HG03159 (cell line): ENCODE data around the gene ALCAM.

Experiments used
- ATAC-seq: cut with Tn5 transposase; IDR thresholded peaks from one replicate; pipeline ENCODE4 v1.9.1; 2021; ENCODE audit warnings: mild to moderate bottlenecking, moderate library complexity; ENCODE audit not compliant: unreplicated experiment

ALCAM gene

DNA sequence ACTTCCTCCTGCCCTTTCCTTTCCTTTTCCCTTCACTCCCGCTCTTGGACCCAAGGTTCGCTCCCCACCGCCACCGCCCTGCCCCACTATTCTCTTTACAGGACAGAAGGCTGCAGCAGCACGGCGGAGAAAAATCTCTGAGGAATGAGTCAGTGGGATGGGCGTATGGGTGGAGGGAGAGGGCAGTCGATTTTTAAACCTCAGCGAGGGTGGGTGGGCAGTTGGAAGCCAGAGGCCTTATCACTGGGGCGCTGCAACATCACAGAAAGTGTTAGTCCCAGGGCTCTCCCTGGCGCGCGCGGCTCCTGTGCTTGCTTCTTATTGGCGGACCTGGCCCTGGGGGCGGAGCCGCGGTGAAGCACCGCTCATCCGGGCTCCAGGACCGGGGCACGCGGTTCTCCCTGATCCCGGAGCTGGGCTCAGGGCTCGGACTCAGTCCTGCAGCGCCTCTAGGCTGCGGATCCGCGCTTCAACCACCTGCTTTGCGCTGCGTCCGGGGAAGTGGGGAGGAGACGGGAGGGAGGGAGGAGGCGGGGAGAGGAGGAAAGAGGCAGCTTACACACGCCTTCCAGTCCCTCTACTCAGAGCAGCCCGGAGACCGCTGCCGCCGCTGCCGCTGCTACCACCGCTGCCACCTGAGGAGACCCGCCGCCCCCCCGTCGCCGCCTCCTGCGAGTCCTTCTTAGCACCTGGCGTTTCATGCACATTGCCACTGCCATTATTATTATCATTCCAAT is at the start of gene ALCAM:
Gene ALCAM, plus strand, starts transcription at position 584 of the 737 bp plus-strand sequence.
- peak; percentile 52 for ATAC-seq

DNA sequence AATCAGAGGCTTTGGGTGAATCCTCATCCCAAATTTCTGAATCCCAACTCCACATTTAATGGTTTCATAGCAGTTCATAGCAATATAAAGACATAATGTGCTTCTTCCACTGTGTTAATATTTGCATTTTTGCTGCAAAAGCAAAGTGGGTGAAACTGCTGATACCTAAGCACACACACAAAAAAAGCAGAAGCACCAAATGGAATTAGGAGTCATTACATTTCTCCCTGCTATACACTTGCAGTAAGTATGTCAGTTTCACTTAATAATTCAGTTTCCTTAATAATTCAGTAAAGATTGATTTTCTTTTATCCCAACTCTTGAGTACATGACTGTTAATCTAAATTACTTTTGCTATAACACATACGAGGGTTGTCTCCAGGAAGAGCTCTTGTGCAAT is 48.9 kb upstream of the ALCAM start:
- no peak for ATAC-seq

DNA sequence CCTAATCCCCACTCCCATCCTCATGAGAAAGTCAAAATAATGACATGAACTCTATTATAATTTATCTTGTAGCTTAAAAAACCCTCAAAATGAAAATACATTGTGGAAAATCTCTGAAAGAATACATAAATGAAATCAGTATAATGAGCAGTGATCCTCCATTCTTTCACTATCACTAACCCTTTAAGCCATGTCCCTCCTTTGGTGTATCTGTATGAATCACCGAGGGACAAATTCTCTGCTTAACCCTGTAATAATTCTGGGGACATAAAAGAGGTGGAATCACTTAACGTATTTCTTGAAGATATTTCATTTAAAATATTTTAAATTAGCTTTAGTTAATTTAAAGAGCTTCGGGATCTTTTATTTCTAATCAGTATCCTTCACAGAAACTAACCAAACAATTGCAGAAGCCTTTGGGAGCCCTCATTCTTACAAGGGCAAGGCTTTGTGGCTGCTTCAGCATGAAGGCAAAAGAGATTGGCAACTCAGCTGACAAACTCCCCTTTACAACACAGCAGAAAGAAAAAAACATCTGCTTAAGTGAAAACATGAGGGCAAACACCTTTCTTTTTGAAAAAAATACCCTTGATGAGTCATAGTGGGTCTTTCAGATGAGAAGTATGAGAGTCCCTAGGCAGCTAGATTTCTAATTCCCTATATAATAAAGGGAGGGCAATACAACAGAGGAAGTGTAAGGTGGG is 44.0 kb upstream of the ALCAM start:
- peak; percentile 96 for ATAC-seq

DNA sequence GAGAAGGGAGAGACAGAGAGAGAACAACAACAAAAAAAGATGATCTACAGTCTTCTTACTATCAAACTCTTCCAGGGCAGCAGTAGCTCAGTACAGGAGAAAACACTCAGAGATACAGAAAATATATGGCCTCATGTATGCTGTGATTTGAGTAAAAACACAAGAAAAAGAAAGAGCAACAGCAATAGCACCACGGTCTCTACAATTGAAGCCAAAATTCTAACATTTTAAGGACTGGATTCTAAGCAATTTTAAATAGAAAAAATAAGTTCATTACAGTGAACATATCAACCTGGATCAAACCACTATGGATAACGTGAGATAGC is 43.5 kb upstream of the ALCAM start:
- no peak for ATAC-seq

DNA sequence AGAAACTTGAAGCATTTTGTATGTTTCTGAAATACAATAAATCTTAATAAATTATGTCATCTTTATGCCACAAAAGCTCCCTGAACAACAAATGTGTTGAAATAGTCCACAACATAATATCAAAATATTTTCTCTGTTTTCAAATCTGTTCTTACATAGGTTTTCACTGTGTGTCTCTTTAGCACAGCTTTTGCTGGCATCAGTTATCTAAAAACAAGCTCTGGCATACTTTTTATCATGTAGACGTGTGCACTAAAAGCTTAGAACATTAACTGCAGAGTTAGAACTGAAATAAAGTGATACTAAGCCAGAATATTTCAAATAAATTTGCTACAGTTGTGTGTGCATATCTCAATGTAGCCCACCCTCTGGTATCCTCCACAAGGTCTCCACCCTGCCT is 41.8 kb upstream of the ALCAM start:
- ATAC-seq = no peak

DNA sequence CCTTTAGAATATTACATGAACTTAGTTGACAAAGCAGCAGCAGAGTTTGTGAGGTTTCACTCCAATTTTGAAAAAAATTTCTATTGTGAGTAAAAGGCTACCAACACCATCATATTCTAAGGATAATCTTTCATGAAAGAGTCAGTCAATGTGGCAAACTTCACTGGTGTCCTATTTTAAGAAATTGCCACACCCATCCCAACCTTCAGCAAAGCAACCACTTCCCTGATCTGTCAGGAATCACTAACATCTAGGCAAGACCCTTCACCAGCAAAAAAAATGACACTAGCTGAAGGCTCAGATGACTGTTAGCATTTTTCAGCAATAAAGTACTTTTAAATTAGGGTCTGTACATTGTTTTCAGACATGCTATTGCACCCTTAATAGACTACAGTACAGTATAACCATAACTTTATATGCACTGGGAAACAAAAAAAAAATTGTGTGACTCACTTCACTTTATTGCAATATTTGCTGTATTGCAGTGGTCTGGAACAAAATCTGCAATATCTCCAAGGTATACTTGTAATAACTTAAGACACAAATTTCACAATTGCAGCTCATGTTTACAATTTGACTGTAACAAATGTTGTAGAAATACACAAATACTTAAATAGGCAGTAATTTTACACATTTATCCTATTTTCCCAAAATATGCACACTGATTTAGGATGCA is 38.9 kb upstream of the ALCAM start:
- no peak for ATAC-seq

DNA sequence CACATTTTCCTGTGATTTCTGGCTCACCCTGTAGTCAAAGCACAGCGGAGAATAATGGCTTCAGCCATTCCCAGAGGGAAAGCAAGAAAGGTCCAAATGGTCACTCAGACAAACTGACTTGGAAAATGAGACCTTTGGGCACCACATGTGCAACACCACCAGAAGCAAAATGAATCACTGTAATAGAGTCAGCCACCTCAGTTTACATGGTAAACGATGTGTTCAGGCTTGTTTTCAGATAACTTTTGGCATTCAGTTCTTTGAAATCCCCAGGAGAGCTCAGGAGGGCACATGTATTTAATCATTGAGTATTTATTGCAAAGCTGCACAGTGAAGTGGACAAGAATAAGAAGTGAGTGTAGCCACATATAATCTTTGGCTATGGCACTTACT is 38.4 kb upstream of the ALCAM start:
- no peak for ATAC-seq

DNA sequence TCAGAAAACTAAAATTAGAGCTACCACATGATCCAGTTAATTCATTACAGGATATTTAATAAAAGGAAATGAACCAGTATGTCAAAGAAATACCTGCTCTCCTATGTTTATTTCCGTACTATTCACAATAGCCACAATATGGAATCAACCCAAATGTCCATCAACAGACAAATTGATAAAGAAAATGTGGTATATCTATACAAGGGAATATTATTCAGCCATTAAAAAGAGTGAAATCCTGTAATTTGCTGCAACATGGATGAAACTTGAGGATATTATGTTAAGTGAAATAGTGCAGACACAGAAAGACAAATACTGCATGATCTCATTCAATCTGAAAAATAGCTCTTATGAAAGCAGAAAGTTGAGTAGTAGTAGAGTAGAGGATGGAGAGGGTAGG is 33.7 kb upstream of the ALCAM start:
- ATAC-seq = no peak

DNA sequence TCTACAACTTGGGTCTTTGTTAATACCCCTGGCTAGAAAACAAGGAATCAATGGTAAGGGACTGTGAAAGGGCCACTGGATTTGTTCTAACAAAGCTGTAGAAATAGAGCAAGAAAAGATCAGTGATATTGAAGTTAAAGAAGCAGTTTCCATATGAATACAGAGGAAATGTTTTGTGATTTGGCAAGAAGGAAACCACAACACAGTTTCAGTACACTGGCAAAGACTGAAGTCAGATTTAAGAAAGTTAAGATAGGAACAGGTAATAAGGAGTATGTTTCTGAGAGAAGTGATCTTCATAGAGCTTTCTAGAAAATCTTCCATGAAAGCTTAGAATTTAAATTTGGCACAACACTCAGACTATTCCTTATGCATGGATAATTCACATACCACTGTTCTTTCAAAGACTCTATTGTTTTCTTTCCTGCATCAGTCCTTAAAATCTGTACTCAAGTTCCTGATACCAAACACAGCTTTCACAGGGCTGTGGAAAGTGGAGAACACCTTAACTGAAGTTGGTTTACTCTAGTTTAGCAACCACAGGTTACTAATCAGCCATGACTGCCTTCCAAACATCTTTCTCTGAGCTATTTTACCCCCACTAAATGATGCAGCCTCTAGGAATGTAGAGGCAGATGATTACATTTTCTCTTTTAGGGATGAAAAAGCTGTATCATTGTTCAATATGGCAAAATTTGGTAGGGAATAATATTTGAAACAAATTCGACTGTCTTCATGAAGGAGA is 32.4 kb upstream of the ALCAM start:
- ATAC-seq = peak; percentile 72

DNA sequence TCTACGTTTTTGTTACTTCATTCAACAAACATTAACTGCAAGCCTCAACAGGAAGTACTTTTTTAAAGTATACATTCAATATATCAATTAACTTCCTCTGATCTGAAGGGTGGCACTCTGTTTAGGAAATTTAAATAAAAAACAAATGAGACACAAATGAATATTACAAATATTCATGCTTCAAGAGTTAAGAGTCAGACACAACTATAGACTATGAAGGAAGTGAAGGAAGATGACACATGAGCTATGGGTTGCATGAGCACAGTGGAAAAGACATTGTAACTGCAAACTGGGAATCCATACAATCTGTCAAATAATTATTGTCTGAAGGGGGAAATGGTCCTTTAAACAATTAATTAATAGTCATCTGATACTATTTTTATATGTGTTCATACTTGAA is 26.8 kb upstream of the ALCAM start:
- no peak for ATAC-seq

DNA sequence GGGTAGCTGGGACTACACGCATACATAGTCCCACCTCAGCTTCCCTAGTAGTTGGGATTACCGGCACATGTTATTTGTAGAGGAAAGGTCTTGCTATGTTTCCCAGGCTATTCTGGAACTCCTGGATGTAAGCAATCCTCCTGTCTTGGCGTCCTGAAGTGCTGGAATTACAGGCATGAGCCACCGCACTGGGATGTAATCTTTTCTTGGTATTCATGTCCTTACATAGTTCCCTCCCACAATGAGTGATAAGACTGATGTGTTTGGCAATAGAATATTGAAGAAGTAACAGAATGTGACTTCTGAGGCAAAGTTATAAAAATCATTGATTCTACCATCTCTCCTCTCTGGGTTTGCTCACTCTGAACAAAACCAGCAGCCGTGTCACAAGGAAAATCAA is 22.7 kb upstream of the ALCAM start:
- ATAC-seq = no peak

DNA sequence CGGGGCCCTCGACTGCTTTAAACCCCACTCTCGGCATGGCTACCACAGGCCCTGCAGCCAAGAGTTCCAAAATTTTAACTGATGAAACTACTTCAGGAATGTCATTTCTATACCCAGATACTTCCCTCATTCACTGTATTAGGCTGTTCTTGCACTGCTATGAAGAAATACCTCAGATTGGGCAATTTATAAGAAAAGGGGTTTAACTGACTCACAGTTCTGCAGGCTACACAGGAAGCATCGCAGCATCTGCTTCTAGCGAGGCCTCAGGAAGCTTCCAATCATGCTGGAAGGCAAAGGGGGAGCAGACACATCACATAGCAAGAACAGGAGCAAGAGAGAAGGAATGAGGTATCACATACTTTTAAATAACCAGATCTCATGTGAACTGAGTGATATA is 21.6 kb upstream of the ALCAM start:
- no peak for ATAC-seq

DNA sequence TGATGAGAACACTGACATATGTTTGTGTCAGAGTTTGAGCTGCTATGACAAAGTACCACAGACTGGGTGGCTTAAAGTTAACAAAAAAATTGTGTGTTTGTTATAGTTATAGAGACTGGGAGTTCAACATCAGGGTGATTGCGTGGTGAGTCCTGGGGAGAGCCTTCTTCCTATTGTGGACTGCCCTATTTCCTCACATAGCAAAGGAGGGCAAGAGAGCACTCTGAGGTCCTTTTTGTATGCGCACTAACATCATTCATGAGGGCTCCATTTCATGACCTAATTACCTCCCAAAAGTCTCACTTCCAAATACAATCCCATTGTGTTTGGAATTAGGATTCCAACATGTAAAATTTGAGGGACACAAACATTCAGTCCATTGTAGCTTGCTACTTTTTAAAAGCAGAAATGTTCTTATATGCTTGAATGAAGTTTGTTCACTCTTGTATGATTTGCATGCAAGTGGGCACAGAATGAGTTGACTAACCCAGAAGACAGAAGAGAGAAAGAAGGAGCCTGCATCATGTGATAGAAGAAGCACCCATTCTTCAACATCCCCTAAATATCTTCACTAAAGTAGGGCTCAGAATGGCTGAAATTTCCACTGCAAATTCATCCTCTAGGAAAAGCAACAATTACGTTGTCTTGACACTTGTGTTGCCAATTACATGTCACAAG is 18.9 kb upstream of the ALCAM start:
- ATAC-seq = peak; percentile 90

DNA sequence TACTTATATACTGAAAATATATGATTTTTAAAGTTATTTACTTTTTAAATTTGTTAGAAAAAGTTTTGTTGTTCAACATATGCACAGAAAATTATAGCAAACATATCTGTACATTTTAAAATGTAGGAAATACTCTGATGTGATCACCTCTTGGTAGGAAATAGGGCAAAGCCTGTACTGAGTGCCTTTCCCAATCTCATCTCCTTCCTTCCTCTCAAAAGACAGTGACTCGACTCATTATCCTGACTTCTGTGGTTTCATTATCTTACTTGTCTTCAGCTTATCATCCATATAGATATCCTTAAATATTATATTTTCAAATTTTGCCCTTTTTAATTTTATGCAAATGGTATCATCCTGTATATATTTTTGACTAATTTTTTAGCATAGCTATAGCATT is 18.4 kb upstream of the ALCAM start:
- no peak for ATAC-seq

DNA sequence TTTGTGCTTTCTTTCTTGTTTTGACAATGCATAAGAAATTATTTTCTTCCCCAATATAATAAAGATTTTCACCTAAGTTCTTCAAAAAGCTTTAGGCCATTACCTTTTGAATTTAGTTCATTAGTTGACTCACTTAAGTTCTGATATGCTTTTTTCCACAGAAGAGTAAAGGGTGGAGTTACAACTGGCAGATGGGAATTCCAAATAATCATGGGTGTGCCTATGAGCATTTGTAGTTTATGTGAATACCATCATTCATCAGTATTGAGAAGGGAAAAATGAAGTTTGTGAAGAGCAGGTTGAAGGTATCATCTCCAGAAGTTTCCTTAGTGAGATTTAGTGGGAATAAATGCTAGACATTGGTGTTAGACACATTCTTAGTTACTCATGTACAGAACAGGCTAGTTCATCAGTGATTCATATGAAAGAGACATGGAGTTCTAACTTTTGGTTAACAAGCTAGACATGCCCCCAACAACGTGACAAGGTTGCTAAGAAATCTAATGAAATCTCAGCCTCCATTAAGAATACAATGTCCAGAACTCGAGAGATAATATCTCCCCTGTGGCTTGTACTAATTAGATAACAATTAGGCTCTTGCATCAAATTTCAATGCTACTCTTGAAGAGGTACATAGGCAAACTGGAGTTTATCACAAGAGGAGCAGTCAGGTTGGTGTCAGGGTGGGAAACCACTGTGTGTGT is 16.9 kb upstream of the ALCAM start:
- no peak for ATAC-seq

DNA sequence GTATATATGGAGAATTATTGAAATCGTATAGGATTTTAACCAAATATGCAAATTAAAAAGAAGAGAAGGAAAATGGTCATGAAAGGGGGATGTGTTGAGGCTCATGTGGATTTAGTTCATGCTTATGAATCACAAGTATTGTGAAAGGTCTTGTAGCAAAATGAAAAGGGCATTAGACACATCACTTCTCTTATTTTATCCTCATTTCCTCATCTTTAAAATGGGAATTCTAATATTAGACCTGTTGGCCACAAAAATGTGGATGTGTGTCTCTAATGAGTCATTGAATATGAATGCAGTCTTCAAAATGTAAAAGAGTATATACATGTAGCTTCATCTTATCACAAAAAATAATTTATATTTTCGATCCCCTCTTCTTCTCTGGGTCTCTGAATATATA is 14.9 kb upstream of the ALCAM start:
- no peak for ATAC-seq

DNA sequence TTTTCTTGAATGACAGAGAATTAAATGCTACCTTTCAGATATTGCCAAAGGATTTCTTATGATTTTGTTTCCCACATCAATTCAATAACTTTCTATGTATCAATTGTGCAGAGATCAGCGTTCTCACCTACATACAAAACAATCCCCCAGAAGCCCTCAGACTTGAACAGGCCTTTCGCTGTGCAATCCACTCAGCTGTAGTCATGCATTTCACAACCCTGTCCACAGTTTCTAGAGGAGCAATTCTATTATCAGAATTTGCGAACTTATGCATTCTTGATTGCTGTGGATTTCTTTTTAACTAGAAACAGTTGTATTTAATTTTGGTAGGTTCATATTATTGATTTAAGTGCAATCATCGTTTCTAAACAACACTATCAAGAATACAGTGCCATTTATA is 13.7 kb upstream of the ALCAM start:
- no peak for ATAC-seq

DNA sequence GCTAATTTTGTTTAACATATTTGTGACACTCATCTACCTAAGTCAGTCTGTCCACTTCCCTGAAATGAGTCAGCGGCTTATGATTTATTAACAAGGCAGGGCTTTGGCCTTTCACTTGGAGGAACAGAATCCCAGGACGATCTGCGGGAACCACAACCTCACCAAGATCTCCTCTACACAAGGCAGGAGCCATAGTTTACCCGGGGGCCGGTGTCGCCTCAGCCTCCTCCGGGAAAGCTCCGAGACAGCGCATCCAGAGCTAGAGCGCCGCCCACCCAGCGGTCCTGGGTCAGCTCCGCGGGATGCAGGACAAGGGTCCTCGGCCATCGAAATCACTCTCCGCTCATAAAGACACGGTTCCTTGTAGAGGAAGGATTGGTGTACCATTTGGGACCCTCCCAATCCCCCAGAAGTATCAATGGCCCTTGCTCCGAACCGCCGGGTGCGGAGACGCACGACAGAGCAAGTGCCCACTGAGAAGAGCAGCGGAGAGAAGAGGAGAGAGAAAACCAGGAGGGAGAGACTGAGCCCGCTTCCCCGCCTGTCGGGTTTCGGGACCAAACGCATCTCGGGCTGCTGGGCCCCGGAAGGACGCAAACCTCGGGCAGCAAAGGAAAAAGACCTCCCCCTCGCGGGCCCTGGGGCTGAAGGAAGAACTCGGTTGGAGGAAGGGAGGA is 13.1 kb upstream of the ALCAM start:
- peak; percentile 44 for ATAC-seq

DNA sequence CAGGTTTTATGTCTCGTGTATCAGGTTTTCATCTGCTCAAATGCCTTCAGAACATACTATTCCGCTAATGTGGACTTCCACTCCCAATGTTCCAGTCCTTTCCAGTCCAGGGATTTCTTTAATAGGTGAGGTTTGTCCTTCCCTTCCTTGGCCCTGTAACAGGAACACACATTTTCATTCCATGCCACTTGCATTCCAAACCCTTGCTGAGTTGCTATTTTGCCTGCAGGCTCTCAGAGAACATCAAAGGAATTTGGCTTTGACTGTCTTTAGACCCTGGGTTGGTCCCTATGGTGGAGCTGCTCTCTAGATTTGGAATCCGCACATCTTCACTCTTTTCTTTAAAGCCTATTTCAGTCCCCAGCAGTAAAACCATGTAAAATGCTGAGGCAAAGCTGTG is 12.3 kb upstream of the ALCAM start:
- ATAC-seq = no peak
